Stomach (tissue), 4 donors: ENCODE measurements around the gene LENEP.

ENCODE experiments used
- EP300 ChIP-seq: sonication (generic); formaldehyde crosslinking; IDR thresholded peaks from one replicate; pipeline ENCODE4 v1.6.1; 2017; ENCODE audit warnings: antibody characterized with exemption
- POLR2AphosphoS5 ChIP-seq, 3 donors: sonication (generic); formaldehyde crosslinking; IDR thresholded peaks; one replicate each; pipeline ENCODE4 v1.6.1; 2016; ENCODE audit warnings: antibody characterized with exemption in 3 of 3

DNA sequence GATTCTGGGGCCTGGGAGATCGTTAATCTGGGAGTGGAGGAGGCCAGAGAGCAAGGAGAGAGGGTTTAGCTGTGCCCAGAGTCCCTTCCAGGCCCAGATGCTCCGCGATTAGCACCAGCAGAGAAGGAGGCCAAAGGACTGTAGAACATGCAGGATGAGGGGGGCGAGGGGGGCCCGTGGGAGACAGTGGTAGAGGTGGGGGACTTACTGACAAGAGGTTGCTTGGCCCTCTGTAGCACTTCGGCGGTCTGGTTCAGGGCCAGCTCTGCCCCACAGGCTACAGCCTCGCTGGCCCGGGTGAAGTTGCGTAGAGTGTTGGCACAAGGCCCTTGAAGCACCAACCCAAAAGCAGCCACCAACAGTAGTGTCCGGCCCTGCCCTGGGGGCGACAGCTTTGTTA, 39.5 kb downstream of the LENEP start:
- TF ChIP-seq POLR2AphosphoS5 (IDR thresholded peaks at IDR 0.05): no peak
- no peak for TF ChIP-seq EP300
